GM21786 (cell line): ENCODE data around the gene SBF2.

Experiments
- ATAC-seq: cut with Tn5 transposase; IDR thresholded peaks from one replicate; pipeline ENCODE4 v1.9.1; 2021; ENCODE audit not compliant: unreplicated experiment

The SBF2 gene

DNA sequence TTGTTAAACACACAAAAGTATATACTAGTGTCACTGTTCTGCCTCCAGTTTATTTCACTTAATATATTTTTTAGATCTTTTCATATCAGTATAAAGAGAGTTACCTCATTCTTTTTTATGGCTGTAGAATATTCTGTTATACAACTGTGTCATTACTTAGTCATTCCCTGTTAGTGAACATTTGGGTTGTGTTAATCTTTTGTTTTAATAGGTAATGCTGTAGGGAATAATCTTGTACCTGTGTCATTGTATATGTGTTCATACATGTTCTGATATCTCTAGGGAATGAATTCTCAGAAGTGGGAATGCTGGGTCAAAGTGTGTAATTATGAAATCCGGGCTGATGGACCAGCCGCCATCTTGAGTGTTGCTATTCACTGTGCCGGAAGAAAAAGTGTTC, 558.8 kb downstream of the SBF2 start:
- no peak for ATAC-seq

- no peak for ATAC-seq
These were observed 560.8 kb downstream of the SBF2 start for GRCh38 chr11:9733212-9733611.

DNA sequence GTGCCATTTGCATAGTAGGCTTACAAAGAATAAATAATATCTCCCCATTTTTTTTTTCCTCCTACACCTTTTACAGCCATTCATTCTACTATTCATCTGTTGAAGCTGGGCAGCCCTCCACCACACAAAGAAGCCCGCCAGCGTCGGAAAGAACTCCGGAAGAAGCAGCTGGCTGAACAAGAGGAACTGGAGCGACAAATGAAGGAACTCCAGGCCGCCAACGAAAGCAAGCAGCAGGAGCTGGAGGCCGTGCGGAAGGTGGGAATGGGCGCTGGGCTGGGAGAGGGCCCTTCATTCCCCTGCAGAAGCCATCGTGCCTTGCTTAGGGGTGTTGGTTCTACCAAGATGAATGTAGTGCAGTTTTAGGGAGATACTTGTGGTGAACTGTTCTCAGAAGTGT, 561.6 kb downstream of the SBF2 start:
- no peak for ATAC-seq

GRCh38 chr11:9731256-9731655, 562.8 kb downstream of the SBF2 start:
- ATAC-seq = no peak
